Measurements from ENCODE around the gene NDUFS4.

The NDUFS4 gene

DNA sequence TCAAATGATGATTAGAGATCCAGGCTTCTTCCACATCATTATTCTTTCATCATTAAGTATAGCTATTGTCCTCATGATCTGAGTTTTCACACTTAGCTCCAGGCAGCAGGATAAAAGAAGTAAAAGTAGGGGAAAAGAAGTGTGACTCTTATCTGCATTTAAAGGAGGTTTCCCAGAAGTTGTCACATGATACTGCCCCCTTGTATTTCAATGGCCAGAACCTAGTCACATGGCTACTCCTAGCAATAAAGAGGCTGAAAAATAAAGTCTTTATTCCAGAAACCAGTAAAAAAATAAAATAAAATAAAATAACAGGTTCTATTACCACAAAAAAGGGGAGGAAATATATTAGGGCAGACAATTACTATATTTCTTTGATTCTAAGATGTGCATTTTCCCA, 5.3 kb upstream of the NDUFS4 start:
- Histone ChIP-seq H3K4me3 (ENCODE audit: low read length) (no peak overlapping the region), H2AFZ (ENCODE audit: low read depth, low read length) (no peak overlapping the region), H3K4me1 (ENCODE audit: low read length) (peaks cover 11% of the 10 kb centered on the region), H3K36me3 (replicated peaks; ENCODE audit: low read depth, low read length) (peaks cover 3% of the 10 kb centered on the region), H3K9ac (ENCODE audit: low read length) (no peak overlapping the region), H4K20me1 (ENCODE audit: insufficient read depth, low read length) (no peaks in the 10 kb centered on the region), H3K27ac (ENCODE audit: low read length) (no peak overlapping the region), H3K9me3 (ENCODE audit: insufficient read depth, low read length) (peaks cover 3% of the 10 kb centered on the region; the same call in 1 of the 2 replicates), H3K4me2 (ENCODE audit: low read length) (no peak overlapping the region), H3K27me3 (ENCODE audit: low read depth, low read length) (no peaks in the 10 kb centered on the region), H3K79me2 (ENCODE audit: low read length) (no peaks in the 10 kb centered on the region)
- no peak for TF ChIP-seq CTCF (IDR thresholded peaks at IDR 0.05; ENCODE audit: low read depth, low read length)
- TF ChIP-seq EZH2phosphoT487 (IDR thresholded peaks at IDR 0.05; ENCODE audit: low read depth), result no peak

DNA sequence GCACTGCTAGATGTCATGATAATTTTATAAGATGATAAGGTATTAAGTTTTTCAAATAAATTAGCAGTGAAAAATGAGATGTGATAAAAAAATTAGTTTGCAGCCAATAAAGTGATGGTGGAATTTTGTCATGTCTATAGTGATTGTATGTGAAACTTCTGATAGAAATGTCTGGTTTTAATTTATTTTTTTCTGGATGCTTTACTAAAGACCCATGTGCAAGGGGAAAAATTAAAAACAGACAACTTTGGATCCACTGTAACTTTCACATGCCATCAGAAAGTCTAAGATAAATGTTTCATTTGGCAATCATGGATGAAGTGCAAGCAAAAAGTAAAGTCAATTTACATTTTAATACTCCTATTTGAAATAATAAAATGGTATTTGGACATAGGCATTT, 4.4 kb upstream of the NDUFS4 start:
- Histone ChIP-seq H4K20me1 (ENCODE audit: insufficient read depth, low read length) (no peaks in the 10 kb centered on the region), H3K4me3 (ENCODE audit: low read length) (no peak overlapping the region), H3K9me3 (ENCODE audit: insufficient read depth, low read length) (peaks cover 3% of the 10 kb centered on the region; the same call in 1 of the 2 replicates), H2AFZ (ENCODE audit: low read depth, low read length) (no peak overlapping the region), H3K27ac (ENCODE audit: low read length) (no peak overlapping the region), H3K27me3 (ENCODE audit: low read depth, low read length) (no peaks in the 10 kb centered on the region), H3K4me2 (ENCODE audit: low read length) (peak overlapping the region; percentile 34), H3K4me1 (ENCODE audit: low read length) (peaks cover 11% of the 10 kb centered on the region), H3K36me3 (replicated peaks; ENCODE audit: low read depth, low read length) (peaks cover 3% of the 10 kb centered on the region), H3K79me2 (ENCODE audit: low read length) (peaks cover 5% of the 10 kb centered on the region), H3K9ac (ENCODE audit: low read length) (no peak overlapping the region)
- TF ChIP-seq CTCF (IDR thresholded peaks at IDR 0.05; ENCODE audit: low read depth, low read length) (no peak), EZH2phosphoT487 (IDR thresholded peaks at IDR 0.05; ENCODE audit: low read depth) (no peak)

DNA sequence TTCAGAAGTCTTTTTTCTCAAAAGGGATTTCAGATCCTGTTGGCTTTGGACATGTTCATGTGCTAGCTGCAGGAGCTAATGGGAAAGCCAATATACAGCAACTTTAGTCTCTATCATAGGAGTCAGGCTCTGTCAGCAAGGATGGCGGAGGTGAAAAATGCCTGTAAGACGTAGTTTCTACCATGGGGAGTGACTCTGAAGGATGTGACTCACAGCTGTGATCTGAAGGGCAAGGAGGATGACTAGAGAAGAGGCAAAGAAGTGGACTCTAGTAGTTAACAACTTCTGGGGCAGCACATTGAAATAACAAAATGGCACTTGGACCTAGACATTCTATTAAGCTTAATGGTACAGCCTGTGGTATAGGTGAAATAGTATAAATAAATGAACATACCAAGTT, 3.1 kb upstream of the NDUFS4 start:
- H3K4me1 ChIP-seq (ENCODE audit: low read length), result peaks cover 18% of the 10 kb centered on the region
- H3K9ac ChIP-seq (ENCODE audit: low read length), result no peak overlapping the region
- no peak overlapping the region for H2AFZ ChIP-seq (ENCODE audit: low read depth, low read length)
- TF ChIP-seq EZH2phosphoT487 (IDR thresholded peaks at IDR 0.05; ENCODE audit: low read depth) (no peak), CTCF (IDR thresholded peaks at IDR 0.05; ENCODE audit: low read depth, low read length) (no peak)
- H3K4me3 ChIP-seq (ENCODE audit: low read length), result no peak overlapping the region
- H3K9me3 ChIP-seq (ENCODE audit: insufficient read depth, low read length), result peaks cover 3% of the 10 kb centered on the region; the same call in 1 of the 2 replicates
- H3K4me2 ChIP-seq (ENCODE audit: low read length), result no peak overlapping the region
- peaks cover 19% of the 10 kb centered on the region for H3K79me2 ChIP-seq (ENCODE audit: low read length)
- H3K36me3 ChIP-seq (replicated peaks; ENCODE audit: low read depth, low read length), result peaks cover 3% of the 10 kb centered on the region
- H4K20me1 ChIP-seq (ENCODE audit: insufficient read depth, low read length), result no peaks in the 10 kb centered on the region
- no peak overlapping the region for H3K27ac ChIP-seq (ENCODE audit: low read length)
- H3K27me3 ChIP-seq (ENCODE audit: low read depth, low read length), result no peaks in the 10 kb centered on the region

DNA sequence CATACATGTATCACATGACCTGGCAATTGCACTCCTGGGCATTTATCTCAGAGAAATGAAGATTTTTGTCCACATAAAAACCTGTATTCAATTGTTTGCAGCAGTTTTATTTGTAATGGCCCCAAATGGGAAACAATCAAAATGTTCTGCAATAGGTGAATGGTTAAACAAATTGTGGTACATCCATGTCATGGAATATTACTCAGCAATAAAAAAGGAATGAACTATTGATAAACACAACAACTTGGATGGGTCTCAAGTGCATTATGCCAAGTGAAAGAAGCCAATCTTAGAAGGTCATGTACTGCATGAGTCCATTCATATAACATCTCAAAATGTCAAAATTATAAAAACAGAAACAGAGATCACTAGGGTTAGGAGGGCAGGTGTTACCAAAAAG, 1.5 kb upstream of the NDUFS4 start:
- no peak overlapping the region for H3K27ac ChIP-seq (ENCODE audit: low read length)
- peaks cover 3% of the 10 kb centered on the region for H3K36me3 ChIP-seq (replicated peaks; ENCODE audit: low read depth, low read length)
- H4K20me1 ChIP-seq (ENCODE audit: insufficient read depth, low read length), result 0 out of 2 replicates have a peak, but pooled peaks cover 3% of the 10 kb centered on the region
- no peak overlapping the region for H3K9ac ChIP-seq (ENCODE audit: low read length)
- H2AFZ ChIP-seq (ENCODE audit: low read depth, low read length), result no peak overlapping the region
- no peak for TF ChIP-seq EZH2phosphoT487 (IDR thresholded peaks at IDR 0.05; ENCODE audit: low read depth)
- no peak for TF ChIP-seq CTCF (IDR thresholded peaks at IDR 0.05; ENCODE audit: low read depth, low read length)
- H3K9me3 ChIP-seq (ENCODE audit: insufficient read depth, low read length), result peaks cover 3% of the 10 kb centered on the region; the same call in 1 of the 2 replicates
- H3K4me1 ChIP-seq (ENCODE audit: low read length), result peaks cover 18% of the 10 kb centered on the region
- no peak overlapping the region for H3K4me2 ChIP-seq (ENCODE audit: low read length)
- no peaks in the 10 kb centered on the region for H3K27me3 ChIP-seq (ENCODE audit: low read depth, low read length)
- peaks cover 30% of the 10 kb centered on the region for H3K79me2 ChIP-seq (ENCODE audit: low read length)
- no peak overlapping the region for H3K4me3 ChIP-seq (ENCODE audit: low read length)

All from OCI-LY3 (cell line).